Esophagus mucosa (tissue), 1 donor: ENCODE results near the gene BTBD16. TPM values are rescaled to one million over a fixed set of nuclear protein-coding genes. Genes with fewer than 3 reads are reported as not detected.

Experiments used
- ATAC-seq: fragments of 200-7000 bp; cut with Tn5 transposase; one replicate; pipeline ENCODE4 v1.9.1; 2020
- total RNA-seq: library from RNA; stranded (reverse); gene quantifications from one replicate; pipeline ENCODE4 v1.2.4, GENCODE V29; 2023
- donor health status: DM: yes; HTN: yes; CAD: no.

BTBD16 gene
- total RNA-seq, 1 donor from 2014 or later: 0.16 TPM

DNA sequence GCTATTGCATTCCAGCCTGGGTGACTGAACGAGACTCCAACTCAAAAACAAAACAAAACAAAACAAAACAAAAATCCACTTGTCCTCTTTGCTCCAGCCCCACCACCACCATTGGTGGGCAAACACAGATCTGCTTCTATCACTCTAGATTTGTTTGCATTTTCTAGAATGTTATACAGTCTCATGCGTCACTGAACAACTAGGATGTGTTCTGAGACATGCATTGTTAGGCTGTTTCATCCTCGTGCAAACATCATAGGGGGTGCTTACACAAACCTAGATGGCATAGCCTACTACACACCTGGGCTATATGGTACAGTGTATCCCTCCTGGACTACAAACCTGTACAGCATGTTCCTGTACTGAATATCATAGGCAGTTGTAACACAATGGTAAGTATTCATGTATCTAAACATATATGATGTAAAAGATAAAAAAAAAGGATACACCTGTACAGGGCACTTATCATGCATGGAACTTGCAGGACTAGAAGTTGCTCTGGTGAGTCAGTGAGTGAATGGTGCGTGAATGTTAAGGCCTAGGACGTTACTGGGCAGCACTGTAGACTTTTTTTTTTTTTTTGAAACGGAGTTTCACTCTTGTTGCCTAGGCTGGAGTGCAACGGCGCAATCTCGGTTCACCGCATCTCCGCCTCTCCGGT, 45.3 kb downstream of the BTBD16 start:
- peak; percentile 84 for ATAC-seq

DNA sequence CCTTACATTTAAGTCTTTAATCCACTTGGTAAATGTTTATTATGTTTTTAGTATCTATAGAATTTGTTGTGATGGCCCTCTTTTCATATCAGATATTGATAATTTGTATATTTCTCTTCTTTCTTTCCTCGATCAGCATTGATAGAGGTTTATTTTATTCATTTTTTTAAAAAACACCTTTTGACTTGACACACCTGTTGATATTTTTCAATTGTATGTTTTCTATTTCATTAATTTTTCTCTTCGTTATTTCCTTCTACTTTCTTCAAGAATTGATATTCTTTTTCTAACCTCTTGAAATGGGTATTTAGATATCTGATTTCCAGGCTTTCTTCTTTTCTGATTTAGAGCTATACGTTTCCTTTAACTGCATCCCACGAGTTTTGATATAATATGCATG, 50.9 kb downstream of the BTBD16 start:
- no peak for ATAC-seq

DNA sequence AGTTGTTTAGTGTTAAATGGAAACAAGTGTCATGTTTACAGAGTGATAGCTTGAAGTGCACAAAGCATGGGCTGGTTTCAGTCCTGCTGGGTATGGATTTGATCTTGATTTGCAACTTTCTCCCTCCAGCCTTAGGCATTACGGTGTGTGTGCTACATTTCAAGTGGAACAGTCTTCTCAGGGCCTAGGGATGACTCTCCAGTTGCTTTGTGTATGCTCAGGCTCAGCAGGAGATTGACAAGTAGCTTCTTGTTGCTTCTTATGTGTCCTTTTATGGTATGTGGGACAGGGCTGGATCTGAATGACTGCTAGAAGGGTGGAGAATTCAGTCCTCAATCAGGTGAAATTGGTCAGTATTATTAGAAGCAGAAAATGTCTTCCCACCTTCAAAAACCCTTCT, 52.1 kb downstream of the BTBD16 start:
- ATAC-seq: peak; percentile 95

DNA sequence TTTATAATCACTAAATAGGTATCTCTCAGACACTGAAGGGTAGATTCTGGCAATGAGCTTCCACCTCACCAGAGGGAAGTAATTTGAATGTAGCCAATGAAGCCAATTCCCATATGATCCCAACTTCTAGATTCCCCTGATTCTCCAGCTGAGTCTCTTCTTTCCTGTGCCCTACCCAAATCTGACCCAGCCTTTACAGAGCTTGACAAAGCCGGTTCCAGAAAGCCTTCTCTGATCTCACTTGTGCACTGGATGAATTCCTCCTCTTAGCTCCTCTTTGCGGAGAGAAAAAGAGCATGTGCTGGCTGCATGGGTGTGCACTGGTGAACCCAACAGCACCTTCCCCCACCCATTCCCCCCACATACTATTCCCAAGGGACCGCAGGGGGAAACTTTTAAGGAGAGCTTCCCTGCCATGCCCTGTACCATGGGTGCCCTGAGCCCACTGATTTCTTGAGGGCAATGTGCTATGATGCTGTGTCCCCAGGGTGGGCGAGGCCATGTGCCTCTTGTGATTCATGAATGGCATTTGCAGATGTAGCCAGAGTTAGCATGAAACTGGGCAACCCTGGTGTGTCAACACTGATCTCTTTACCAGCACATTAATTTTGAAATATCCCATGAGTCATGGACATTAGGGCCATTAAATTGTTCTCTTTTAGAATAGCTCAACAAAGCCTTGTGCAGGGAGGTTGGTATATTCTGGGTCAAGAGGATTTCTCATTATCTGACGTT, 53.0 kb downstream of the BTBD16 start:
- ATAC-seq: peak; percentile 88

DNA sequence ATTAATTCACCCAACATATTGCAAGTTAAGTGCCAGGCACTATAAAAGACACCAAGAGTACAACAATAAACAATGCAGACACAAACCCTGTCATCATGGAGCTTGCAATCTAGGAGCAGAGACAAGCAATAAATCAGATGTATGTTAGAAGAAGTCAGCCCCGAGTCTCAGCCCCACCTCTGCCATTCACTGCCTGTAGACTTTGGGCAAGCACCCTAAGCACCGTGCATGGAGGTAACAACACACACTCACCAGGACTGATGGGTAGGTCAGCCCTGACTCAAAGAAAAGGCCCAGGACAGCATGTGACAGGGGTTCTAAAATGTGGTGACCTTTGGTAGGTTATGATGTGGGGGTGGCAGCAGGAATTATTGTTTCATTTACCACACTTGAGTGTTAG, 54.1 kb downstream of the BTBD16 start:
- no peak for ATAC-seq

DNA sequence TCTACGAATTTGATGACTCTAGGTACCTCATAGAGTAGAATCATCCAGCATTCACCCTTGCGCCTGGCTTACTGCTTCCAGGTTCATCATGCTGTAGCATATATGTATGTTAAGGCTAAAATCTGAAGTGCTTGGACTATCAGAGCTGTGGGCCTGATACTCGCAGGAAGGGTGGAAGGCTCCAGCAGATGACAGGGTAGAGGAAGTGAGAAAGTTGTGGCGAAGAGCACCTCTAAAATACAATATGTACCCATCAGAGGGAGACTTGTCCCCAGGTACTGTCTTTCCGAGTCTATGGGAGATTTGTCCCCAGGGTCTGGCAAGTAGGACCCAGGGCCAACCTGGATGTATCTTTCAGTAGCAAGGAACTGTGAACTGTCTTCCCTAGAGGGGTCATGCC, 55.3 kb downstream of the BTBD16 start:
- no peak for ATAC-seq

DNA sequence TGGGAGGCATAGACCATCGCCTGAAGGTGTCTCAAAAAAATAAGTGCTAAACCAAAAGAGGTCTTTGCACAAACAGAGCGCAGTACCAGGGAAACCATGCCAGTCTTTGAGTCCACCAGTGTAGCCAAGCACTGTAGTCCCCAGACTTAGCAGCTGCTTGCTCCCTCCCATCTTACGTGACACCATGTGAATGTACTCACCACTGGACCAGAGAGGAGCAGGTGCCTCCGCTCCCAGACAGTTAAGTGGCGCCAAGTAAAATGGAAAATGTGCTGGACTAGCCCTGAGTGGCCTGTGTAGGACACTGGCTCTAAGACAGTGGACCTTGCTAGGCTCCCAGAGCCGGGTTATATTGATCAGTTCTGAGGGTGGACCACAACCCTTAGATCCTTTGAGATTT, 55.7 kb downstream of the BTBD16 start:
- ATAC-seq: no peak

DNA sequence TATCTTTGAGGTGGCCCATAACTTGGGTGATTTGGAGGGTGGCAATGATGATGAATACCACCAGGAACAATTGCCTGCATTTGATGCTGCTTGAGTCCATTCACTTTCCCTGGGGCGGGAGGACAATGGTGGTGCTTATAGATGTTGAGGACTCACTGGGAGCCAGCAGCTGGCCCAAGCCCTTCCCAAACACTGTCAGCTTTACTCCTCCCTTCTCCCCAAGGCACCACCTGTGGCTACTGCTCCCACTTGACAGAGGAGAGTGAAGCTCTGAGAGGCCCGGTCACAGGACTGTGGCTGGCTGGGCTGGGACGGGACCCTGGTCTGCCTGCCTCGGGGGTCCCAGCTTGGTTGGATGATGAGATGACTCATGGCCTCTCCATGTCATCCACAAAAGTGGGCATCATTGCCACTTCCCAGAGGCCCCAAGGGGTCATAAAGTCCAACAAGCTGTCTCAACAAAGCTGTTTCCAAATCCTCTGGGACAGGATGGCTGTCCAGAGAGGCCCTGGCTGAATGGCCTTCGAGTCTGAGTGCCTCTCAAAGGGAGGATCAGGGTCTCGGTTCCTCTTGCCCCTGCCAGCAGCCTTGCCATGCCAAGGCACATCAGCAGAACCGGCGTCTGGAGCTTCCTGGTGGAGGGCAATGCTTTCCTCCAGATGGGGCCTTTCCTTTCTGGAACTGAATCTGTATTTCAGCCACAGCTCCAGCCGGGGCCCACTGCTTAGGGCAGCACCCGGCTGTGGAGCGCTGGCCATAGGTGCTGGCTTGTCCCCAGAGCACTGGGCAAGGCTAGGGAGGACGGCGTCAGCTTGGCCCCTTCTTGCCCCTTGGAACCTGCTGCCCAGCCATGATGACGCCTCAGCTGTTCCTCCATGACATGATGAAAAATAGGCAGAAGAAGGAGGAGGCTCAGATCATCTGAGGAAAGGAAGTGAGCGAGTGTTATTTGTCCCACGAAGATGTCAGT, 56.4 kb downstream of the BTBD16 start:
- no peak for ATAC-seq

DNA sequence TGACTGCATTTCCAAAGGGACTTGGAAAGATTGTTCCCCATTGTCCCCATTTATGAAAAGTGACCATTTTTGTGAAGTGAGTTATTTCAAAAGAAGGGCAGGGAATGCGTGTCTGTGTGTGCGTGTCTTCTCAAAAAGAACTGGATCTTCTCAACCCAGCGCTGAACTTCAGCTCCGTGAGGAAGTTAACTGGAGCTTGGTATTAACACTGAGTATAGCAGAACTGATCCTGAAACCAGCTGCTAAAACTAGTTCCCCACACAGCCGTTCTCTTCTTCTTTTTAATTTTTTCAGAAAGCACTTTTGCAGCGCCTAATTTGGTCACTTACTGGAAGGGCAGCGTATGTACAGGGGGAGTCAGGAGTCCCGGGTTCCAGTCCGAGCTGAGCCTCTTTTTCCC, 57.6 kb downstream of the BTBD16 start:
- no peak for ATAC-seq

DNA sequence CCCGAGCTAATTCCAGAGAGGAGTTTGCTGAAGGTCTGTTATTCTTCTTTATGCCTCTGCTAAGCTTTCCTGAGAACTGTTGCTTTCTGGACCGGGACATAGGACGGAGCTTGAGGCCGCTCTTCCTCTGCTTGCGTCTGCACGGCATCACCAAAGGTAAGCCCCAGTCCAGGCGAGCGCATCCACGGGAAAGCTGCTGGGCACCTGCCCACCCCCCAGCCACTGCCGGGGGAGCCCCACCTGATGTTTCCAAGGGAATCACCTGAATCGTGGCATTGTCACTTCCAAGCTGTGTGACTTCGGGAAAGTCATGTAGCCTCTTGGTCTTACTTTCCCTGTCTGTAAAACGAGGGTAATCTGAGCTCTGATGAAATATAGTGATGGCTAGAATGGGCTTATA, 58.3 kb downstream of the BTBD16 start:
- no peak for ATAC-seq

DNA sequence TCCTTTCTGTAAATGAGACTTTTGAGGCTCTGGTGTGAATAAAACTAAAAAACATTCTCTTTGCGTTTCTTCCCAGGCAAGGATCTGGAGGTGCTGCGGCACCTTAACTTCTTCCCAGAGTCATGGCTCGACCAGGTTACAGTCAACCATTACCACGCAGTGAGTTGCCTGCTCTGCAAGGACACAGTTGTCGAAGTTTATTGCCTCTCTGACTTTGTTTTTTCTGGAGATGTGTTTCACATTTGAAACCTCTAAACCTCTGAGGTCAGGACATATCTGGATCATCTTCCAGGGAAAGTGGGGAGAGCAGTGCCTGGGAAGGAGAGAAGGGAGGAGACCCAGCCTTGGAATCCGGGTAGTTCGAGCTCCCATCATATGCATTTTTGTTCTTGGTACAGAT, 60.0 kb downstream of the BTBD16 start:
- ATAC-seq: no peak

DNA sequence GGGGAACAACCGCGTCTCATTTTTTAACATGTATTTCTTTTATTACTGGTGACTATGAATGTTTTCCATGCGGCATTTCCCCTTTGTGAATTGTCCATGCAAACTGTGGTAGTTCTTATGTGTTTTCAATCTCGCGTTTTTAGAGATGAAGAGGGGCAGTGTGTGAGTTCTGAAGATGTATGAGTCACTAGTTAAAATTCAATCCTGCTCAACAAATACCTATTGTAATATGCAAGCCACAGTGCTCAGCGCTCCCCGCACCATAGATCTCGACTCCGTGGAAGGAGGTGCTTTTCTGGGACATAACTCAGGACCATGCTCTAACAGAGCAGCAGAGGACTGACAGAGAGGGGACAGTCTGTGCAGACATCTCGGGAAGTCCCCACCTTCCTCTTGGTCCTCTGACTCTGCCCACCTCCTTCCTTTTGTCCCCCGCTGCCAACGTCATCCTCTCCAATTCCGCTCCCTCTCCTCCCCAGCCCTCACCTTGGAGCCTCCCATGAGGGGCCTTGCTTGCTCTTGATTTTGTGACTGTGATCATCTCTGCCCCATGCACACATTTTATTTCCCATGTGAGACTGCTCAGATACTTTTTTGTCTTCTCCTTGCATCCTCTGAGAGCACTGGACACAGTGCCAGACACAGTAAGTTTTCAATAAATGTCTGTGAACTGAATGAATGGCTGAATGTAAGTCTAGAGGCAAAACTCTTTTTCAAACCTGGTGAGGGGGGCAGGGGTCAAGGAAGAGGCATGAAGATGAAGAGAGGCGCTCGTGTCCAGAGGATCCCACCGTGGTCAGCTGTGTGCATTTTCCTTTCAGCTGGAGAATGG, 60.7 kb downstream of the BTBD16 start:
- ATAC-seq: no peak

DNA sequence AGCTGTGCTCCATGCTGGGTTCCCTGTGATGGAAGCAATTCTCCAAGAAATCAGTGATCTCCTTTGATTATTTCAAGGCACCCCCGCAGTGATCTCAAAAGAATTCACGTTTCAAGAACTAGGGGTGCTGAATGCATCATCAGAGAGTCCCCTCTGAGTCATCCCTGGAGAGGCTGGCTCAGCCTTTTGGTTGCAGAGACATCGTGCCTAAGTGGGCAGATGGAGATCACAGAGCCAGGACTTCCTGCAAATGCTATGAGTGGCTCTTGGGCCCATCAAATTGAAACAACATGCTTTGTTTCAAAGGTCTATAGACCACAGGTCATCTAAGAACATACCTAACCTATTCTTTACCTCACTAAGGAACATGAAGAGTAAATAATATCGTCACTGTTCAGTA, 61.9 kb downstream of the BTBD16 start:
- ATAC-seq: no peak

DNA sequence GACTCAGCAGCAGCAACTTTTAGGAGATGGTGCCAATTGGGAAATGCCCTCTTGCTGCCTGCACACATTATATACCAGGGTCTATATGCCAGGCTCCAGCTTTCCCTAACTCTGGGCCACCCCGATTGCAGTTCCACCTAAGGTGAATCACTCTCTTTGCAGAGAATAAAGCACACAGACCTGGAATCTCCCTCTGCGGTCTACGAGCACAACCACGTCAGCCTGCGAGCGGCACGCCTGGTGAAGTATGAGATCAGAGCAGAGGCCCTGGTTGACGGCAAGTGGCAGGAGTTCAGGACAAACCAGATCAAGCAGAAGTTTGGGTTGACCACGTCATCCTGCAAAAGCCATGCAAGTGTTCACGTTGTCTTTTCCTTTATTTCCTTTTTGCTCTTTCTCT, 65.2 kb downstream of the BTBD16 start:
- ATAC-seq: peak; percentile 91

DNA sequence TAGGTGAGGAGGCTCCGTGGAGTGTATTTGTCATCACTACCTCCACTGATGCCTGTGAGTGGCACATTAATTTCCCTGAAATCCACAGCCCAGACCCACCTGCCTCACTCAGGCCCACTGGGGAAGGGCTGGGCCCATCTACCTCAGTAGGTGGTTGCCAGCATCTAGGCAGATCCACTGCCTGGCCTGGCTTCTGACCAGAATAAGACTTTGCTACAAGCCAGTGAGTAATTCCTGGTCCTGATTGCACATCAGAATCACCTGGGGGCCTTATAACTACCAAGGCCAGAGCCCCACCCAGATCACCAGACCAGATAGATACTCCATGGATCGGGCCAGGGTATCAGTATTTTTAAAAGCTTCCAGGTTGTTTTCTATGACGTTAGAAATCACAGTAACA, 65.9 kb downstream of the BTBD16 start:
- ATAC-seq: peak; percentile 65

DNA sequence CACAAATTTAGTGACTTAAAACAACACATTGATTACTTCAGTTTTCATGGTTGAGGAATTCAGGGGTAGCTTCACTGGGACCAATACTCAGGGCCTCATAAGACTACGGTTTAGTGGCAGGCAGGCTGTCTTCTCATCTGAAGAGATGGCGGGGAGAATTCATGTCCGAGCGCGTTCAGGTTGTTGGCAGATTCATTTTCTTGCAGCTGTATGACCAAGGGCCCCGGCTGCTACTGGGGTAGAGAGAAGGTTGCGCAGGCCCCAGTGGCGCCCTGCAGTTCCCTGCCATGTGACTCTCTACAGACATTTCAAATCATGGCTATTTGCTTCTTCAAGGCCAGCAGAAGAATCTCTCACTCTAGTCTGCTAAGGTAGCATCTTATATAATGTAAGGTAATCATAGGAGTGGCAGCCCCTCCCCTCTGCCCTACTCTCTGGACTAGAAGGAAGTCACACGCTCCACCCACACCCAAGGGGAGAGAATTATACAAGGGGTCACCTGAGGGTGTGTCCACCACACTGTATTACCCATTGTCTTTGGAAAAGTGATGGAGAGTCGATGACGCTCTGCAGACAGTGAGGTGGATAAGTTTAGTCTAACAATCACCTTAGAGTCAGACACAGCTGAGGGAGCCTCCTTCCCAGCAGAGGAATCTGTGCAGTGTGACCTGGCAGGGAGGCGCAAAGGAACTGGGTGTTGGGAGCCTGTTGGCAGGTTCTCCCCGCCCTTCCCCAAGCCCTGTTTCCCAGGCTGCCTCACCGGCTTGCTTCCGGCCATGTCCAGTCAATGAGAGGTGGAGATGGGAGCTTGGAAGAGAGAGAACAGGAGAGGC, 67.7 kb downstream of the BTBD16 start:
- ATAC-seq: peak; percentile 82

DNA sequence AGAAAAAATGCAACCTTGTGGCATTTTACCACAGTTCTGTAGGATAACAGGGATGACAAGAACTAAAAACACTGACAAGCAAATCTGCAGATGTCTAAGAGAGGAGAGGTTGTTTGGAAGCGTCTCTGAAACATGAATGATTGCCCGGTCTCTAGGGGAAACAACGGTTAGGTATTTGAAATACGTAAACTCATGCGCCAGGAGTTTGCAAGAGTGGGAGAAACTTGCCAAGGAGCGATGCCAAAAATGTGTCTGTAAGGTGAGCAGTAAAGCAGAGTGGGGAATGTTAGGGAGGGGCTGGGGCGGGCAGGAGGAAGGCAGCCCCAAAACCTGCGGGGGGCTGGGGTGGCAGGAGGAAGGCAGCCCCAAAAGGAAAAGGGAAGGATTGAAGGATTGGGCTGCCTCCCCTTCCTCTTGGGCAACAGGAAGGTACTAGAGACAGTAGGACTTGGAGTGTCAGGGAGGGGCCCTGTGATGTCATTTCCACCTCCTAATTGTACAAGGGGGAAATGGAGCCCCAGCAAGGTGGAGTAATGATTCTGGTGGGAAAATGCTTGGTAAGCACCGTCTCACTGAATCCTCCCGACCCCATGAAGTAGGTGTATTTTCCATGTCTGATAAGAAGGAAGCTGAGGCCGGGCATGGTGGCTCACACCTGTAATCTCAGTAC, 70.2 kb downstream of the BTBD16 start:
- ATAC-seq: no peak

DNA sequence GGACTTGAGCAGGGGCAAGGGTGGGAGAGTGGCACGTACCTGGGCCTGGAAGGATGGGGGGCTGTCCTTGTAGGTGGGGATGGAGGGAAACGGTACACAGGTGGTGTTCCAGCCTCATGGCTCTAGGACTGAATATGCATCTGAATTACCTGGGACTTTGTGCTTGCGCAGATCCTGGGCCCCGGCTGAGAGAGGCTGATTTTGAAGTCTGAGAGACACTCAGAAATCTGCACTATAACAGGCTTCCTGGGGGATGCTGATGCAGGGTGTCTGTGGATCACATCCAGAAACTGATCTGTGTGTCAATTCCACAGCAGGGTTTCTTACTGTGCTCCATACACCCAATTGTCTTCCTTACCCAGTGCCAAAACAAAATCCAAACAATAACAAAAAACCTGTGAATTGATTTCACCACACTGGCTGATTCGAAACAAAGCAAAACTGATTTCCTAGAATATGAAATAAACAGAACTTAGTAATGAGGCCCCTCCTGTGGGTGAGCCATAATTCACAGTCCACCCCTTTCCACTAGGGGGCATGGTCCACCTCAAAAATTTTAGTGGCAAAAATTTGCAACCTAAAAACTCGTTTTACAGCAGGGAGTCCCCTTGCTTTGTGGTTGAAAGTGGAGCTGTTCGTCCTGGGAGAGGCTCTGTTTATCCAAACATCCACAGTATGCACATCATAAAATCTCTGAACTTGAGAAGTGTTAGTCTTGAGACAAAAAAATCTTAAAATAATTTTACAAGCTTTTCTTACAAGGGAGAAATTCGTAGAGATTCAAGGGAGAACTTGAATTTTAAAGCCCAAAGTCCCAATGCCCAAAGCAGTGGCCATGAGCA, 71.4 kb downstream of the BTBD16 start:
- ATAC-seq: no peak

DNA sequence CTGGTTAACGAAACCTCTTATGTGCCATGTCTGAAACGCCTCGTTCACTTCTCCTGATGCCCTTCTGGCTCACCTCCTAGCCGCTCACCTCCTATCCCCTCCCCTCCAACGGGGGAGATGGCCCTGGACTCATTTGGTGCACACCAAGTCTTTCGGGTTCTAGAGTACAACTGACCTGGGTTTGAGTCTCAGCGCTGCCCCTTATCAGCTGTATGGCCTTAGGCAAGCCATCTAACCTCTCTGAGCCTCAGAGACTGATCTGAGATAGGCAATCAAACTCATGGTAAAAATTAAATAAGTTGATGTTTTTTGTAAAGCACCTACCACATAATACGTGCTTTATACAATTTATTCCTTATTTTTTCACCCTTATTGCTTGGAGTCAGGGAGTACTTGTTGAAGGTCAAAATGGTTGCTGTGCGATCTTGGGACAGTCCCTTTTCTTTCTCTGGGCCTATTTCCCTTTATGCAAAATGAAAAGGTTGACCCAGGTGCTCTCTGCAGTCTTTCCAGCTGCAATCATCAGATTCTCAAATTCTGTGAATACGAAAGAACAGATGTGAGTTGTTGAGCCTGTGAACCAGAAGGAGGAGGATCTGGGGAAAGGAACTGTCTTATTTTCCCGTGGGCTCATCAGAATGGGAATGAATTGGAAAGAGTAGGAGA, 72.2 kb downstream of the BTBD16 start:
- no peak for ATAC-seq
